B cell (primary cell): ENCODE results near the gene RNF220. TPM values are rescaled to one million over a fixed set of nuclear protein-coding genes. Genes with fewer than 3 reads are reported as not detected.
A peak's percentile ranks its signal among the peaks of the same experiment; 100 is the strongest.

Experiments used
- ATAC-seq: fragments of 200-7000 bp; cut with Tn5 transposase; one replicate; pipeline ENCODE4 v1.10.0; 2021; ENCODE audit warnings: low read depth, mild to moderate bottlenecking, moderate number of reproducible peaks, moderate library complexity
- CTCF ChIA-PET: fragments of 350-600 bp; sonication (Branson Sonifier 250); formaldehyde crosslinking; loops from one replicate; lab custom pipeline; 2021; ENCODE audit warnings: antibody characterized with exemption, inconsistent platforms; lab: Charles Lee
- POLR2A ChIA-PET: fragments of 350-600 bp; sonication (Branson Sonifier 250); formaldehyde crosslinking; loops from one replicate; lab custom pipeline; 2021; ENCODE audit warnings: antibody characterized with exemption; lab: Charles Lee
- DNase-seq: peaks from one replicate; pipeline ENCODE4 v3.0.0; 2013
- H2AFZ ChIP-seq: 2 replicates; pipeline ENCODE4 v1.6.1; 2012; ENCODE audit warnings: mild to moderate bottlenecking, low read depth, low read length; ENCODE audit not compliant: insufficient read depth, poor library complexity, severe bottlenecking
- H3K27ac ChIP-seq, 2 donors: 1 replicate in 1 of 2; 2 replicates in 1 of 2; pipeline ENCODE4 v1.5.1; 2012 to 2013; ENCODE audit warnings: low read length in 2 of 2, mild to moderate bottlenecking in 2 of 2, moderate library complexity in 1 of 2
- H3K27me3 ChIP-seq, 4 experiments: fragments of 200-600 bp in 1 of 4; sonication (generic) in 1 of 4; replicated peaks in 1 of 4; 1 replicate in 2 of 4; 2 replicates in 2 of 4; pipeline versions ENCODE4 v1.6.1 to v1.7.0; 2013 to 2016; ENCODE audit warnings: low read length in 3 of 4, mild to moderate bottlenecking in 2 of 4, mixed read lengths in 1 of 4, moderate library complexity in 1 of 4; ENCODE audit not compliant: insufficient read depth in 4 of 4, control insufficient read depth in 3 of 4; ENCODE audit errors: control extremely low read depth in 1 of 4
- H3K36me3 ChIP-seq, 2 experiments: replicated peaks in 1 of 2; 1 replicate in 1 of 2; 2 replicates in 1 of 2; pipeline versions ENCODE4 v1.6.1 to v1.7.1; 2013; ENCODE audit warnings: low read length in 1 of 2; ENCODE audit not compliant: insufficient read depth in 2 of 2, control insufficient read depth in 1 of 2; ENCODE audit errors: control extremely low read depth in 1 of 2, extremely low read depth in 1 of 2
- H3K4me1 ChIP-seq, 2 donors: fragments of 200-600 bp in 1 of 2; sonication (generic) in 1 of 2; 1 replicate in 1 of 2; 2 replicates in 1 of 2; pipeline versions ENCODE4 v1.5.1 to v1.6.1; 2013 to 2017; ENCODE audit warnings: low read length in 2 of 2; ENCODE audit not compliant: control insufficient read depth in 2 of 2, insufficient read depth in 2 of 2
- H3K4me2 ChIP-seq: replicated peaks from 2 replicates; pipeline ENCODE3; 2012; ENCODE audit warnings: mild to moderate bottlenecking, low read depth, low read length; ENCODE audit not compliant: poor library complexity, severe bottlenecking
- H3K4me3 ChIP-seq, 5 experiments: fragments of 200-600 bp in 1 of 5; sonication (generic) in 1 of 5; 1 replicate in 3 of 5; 2 replicates in 2 of 5; pipeline versions ENCODE4 v1.5.1 to v1.7.0; 2011 to 2016; ENCODE audit warnings: low read length in 4 of 5, mild to moderate bottlenecking in 4 of 5, low read depth in 2 of 5, control low read depth in 1 of 5, moderate library complexity in 1 of 5; ENCODE audit not compliant: insufficient read depth in 1 of 5; ENCODE audit errors: control extremely low read depth in 1 of 5, extremely low read depth in 1 of 5
- H3K79me2 ChIP-seq: fragments of 200-600 bp; sonication (generic); one replicate; pipeline ENCODE4 v1.6.0; 2016; ENCODE audit warnings: low read length; ENCODE audit not compliant: control insufficient read depth, insufficient read depth
- H3K9ac ChIP-seq: fragments of 200-600 bp; sonication (generic); 2 replicates; pipeline ENCODE4 v1.6.1; 2017; ENCODE audit warnings: mild to moderate bottlenecking, low read length, moderate library complexity
- H3K9me3 ChIP-seq, 3 donors: one replicate each; pipeline versions ENCODE4 v1.6.1 to v1.7.1; 2013; ENCODE audit warnings: low read length in 2 of 3; ENCODE audit not compliant: control insufficient read depth in 2 of 3, insufficient read depth in 1 of 3; ENCODE audit errors: control extremely low read depth in 1 of 3
- H4K20me1 ChIP-seq: 2 replicates; pipeline ENCODE4 v1.6.0; 2012; ENCODE audit warnings: mild to moderate bottlenecking, low read length; ENCODE audit not compliant: insufficient read depth, control insufficient read depth, poor library complexity, severe bottlenecking
- H3K27ac Mint-ChIP-seq: one replicate; pipeline ENCODE4 v1.8.0; 2021; ENCODE audit warnings: mixed read lengths
- H3K27me3 Mint-ChIP-seq: one replicate; pipeline ENCODE4 v1.8.0; 2021; ENCODE audit warnings: mixed read lengths
- H3K4me1 Mint-ChIP-seq: one replicate; pipeline ENCODE4 v1.8.0; 2021; ENCODE audit warnings: mixed read lengths
- H3K4me3 Mint-ChIP-seq: one replicate; pipeline ENCODE4 v1.8.0; 2021; ENCODE audit warnings: mixed read lengths
- H3K9me3 Mint-ChIP-seq: one replicate; pipeline ENCODE4 v1.8.0; 2022; ENCODE audit warnings: mixed read lengths; ENCODE audit not compliant: insufficient read depth
- EZH2 ChIP-seq: IDR thresholded peaks from 2 replicates; pipeline ENCODE4 v1.6.1; 2012; ENCODE audit warnings: borderline replicate concordance, low read depth, mild to moderate bottlenecking, moderate library complexity, low read length; ENCODE audit not compliant: insufficient read depth, poor library complexity, severe bottlenecking
- WGBS: methylation state at CpG from one replicate; pipeline ENCODE4 v1.1.5; 2013; ENCODE audit warnings: missing lambda C conversion rate; ENCODE audit not compliant: insufficient coverage; 5-methylcytosine and 5-hydroxymethylcytosine counted together
- intact Hi-C: fragments of 100-400 bp; cut with micrococcal nuclease; formaldehyde crosslinking; loops from one replicate; pipeline ENCODE4 v1.10.0; 2022
- polyA plus RNA-seq: library from polyadenylated mRNA; depleted of rRNA; stranded (reverse); fragments of >200 nt; gene quantifications from 2 replicates; pipeline ENCODE4 v1.2.3, GENCODE V29; 2012
- total RNA-seq, 2 donors: library from RNA; stranded (reverse); fragments of 120-200 nt in 1 of 2; gene quantifications; 1 replicate in 1 of 2; 2 replicates in 1 of 2; pipeline versions ENCODE4 v1.2.3 to v1.2.4, GENCODE V29; 2013 to 2022
- TF ChIP-seq, protein P1 (sequence below): fragments of 200-600 bp; IDR thresholded peaks from one replicate; pipeline ENCODE4 v1.8.0; 2022; ENCODE audit warnings: antibody characterized with exemption, mild to moderate bottlenecking

The RNF220 gene
- total and polyA plus RNA-seq, 2 donors (not counting 1 experiment from before 2014, with no cell fraction given): 115 to 141 TPM

DNA sequence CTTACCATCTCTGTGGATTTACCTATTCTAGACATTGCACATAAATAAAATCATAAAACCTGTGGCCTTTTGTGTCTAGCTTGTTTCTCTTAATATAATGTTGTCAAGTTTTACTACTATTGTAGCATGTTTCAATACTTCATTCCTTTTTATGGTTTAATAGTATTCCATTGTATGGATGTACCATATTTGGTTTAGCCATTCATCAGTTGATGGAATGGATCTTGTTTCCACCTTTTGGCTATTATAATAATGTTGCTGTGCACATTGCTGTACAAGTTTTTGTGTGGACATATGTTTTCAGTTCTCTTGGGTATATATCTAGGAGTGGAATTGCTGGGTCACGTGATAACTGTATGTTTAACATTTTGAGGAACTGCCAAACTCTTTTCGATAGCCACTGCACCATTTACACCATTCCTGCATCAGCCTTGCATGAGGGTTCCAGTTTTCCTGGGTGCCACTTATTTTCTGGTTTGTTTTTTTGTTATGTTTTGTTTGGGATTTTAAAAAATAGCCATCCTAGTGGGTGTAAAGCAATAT, 66.9 kb downstream of the RNF220 start:
- WGBS: no CpG with 5 or more reads among the region's 2 CpGs
- H3K4me2 ChIP-seq: no peak overlapping the region
- ATAC-seq: no peak
- no peaks in the 10 kb centered on the region for H4K20me1 ChIP-seq
- peaks cover 31% of the 10 kb centered on the region for H3K27me3 Mint-ChIP-seq
- TF ChIP-seq, protein P1, sequence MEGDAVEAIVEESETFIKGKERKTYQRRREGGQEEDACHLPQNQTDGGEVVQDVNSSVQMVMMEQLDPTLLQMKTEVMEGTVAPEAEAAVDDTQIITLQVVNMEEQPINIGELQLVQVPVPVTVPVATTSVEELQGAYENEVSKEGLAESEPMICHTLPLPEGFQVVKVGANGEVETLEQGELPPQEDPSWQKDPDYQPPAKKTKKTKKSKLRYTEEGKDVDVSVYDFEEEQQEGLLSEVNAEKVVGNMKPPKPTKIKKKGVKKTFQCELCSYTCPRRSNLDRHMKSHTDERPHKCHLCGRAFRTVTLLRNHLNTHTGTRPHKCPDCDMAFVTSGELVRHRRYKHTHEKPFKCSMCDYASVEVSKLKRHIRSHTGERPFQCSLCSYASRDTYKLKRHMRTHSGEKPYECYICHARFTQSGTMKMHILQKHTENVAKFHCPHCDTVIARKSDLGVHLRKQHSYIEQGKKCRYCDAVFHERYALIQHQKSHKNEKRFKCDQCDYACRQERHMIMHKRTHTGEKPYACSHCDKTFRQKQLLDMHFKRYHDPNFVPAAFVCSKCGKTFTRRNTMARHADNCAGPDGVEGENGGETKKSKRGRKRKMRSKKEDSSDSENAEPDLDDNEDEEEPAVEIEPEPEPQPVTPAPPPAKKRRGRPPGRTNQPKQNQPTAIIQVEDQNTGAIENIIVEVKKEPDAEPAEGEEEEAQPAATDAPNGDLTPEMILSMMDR: no peak
- no peak for TF ChIP-seq EZH2
- H3K27ac Mint-ChIP-seq: no peak overlapping the region
- DNase-seq: no peak
- H3K27ac ChIP-seq: no peak overlapping the region
- H3K4me3 ChIP-seq: no peak overlapping the region
- H3K9me3 ChIP-seq: peaks cover 0 to 5% (median 3%) of the 10 kb centered on the region in 3 donors
- peaks cover 6 to 13% of the 10 kb centered on the region in 2 donors for H3K4me1 ChIP-seq
- H3K9ac ChIP-seq: no peak overlapping the region
- peaks cover 3% of the 10 kb centered on the region for H3K9me3 Mint-ChIP-seq
- intact Hi-C loops: no loop called here
- POLR2A ChIA-PET: no interaction called here
- CTCF ChIA-PET: no interaction called here
- no peak overlapping the region for H2AFZ ChIP-seq
- no peaks in the 10 kb centered on the region for H3K36me3 ChIP-seq
- H3K4me1 Mint-ChIP-seq: peaks cover 2% of the 10 kb centered on the region
- no peak overlapping the region for H3K4me3 Mint-ChIP-seq
- H3K27me3 ChIP-seq: no peaks in the 10 kb centered on the region
- H3K79me2 ChIP-seq: no peaks in the 10 kb centered on the region

DNA sequence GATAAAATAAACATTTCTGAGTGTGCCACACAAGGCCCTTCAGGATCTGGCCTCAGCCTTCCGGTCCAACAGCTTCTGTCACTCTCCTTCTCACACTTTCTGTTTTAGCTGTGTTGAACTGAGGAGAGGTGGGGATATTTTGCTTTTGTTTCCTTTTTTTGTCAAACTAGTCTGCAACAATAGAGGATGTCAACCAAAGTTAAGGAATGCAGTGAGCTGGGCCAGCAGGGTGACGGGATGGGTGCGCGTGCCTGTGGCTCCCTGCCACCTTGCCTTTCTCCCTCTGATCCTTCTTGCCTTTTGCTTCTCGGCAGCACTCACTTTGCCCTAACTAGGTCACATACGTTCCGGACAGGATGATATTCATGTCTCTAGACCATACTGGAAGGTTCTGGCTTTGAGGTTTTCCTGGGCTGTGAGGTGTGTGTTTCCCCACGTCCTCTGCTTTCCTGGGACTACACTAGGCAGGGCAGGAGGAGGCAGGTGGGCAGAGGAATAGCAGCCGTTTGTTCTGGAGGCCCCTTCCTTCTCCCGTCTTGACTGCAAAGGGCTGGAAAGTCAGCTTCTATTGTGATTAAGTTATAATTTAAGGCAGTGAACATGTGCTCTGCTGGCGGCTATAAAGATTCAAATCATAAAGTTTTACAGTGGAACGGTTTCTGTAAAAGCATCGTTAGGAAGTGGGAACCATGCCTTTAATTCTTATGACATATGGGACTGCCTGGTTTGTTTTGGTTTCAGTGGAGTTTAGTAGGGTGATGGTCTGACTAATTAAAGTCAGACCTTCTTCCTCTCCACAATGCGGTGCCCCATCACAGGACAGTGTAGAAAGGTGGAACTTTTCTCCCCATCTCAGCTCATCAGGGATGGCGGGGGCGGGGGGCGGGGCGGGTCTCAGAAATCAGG, 67.8 kb downstream of the RNF220 start:
- 49% methylated on average over 8 of the region's 18 CpGs for WGBS
- Histone ChIP-seq H3K4me1 (peaks cover 6 to 13% of the 10 kb centered on the region in 2 donors), H3K9ac (peak overlapping the region; percentile 36), H3K4me3 (peak overlapping the region in 3 of 5 experiments; percentile 5 to 45 (median 7)), H3K27me3 (no peaks in the 10 kb centered on the region), H2AFZ (peak overlapping the region; percentile 71), H3K27ac (no peak overlapping the region), H3K36me3 (no peaks in the 10 kb centered on the region), H3K4me2 (peak overlapping the region; percentile 66), H3K79me2 (no peaks in the 10 kb centered on the region), H3K9me3 (peaks cover 0 to 5% (median 3%) of the 10 kb centered on the region in 3 donors), H4K20me1 (no peaks in the 10 kb centered on the region)
- peaks cover 3% of the 10 kb centered on the region for H3K9me3 Mint-ChIP-seq
- ChIA-PET CTCF (no interaction called here), POLR2A (no interaction called here)
- ATAC-seq: no peak
- DNase-seq: peak; percentile 15
- intact Hi-C loops: no loop called here
- H3K4me1 Mint-ChIP-seq: peaks cover 2% of the 10 kb centered on the region
- H3K27me3 Mint-ChIP-seq: peaks cover 31% of the 10 kb centered on the region
- H3K27ac Mint-ChIP-seq: no peak overlapping the region
- TF ChIP-seq, protein P1: no peak
- H3K4me3 Mint-ChIP-seq: no peak overlapping the region
